Mesodermal cell (in vitro differentiated cells): ENCODE data around the gene MKS1.

Source experiments
- H3K27ac ChIP-seq: 2 replicates; pipeline ENCODE4 v1.7.0; 2013; ENCODE audit warnings: mild to moderate bottlenecking, low read depth, low read length, moderate library complexity; ENCODE audit not compliant: severe bottlenecking
- H3K36me3 ChIP-seq: 2 replicates; pipeline ENCODE4 v1.7.1; 2013; ENCODE audit warnings: mild to moderate bottlenecking, low read length, moderate library complexity; ENCODE audit not compliant: control insufficient read depth, insufficient read depth
- H3K4me1 ChIP-seq: one replicate; pipeline ENCODE4 v1.7.1; 2013; ENCODE audit warnings: mild to moderate bottlenecking, low read length; ENCODE audit not compliant: insufficient read depth, control insufficient read depth, poor library complexity, severe bottlenecking
- H3K4me3 ChIP-seq: 2 replicates; pipeline ENCODE4 v1.7.0; 2013; ENCODE audit warnings: low read length, control low read depth, mild to moderate bottlenecking; ENCODE audit not compliant: insufficient read depth, poor library complexity, severe bottlenecking; ENCODE audit errors: extremely low read depth
- H3K9me3 ChIP-seq: 2 replicates; pipeline ENCODE4 v1.7.1; 2013; ENCODE audit warnings: mild to moderate bottlenecking, low read length, moderate library complexity; ENCODE audit not compliant: control insufficient read depth
- WGBS, 2 experiments: methylation state at CpG; one replicate each; pipeline ENCODE4 v1.1.5; 2013; ENCODE audit warnings: missing lambda C conversion rate in 2 of 2; ENCODE audit not compliant: insufficient coverage in 2 of 2; 5-methylcytosine and 5-hydroxymethylcytosine counted together

Gene MKS1

GRCh38 chr17:58242171-58242784 lies 23.2 kb upstream of the MKS1 start:
- Histone ChIP-seq H3K4me3 (no peak overlapping the region), H3K4me1 (peaks cover 9% of the 10 kb centered on the region), H3K9me3 (no peaks in the 10 kb centered on the region), H3K36me3 (no peaks in the 10 kb centered on the region), H3K27ac (no peak overlapping the region)
- WGBS, 2 experiments, result 36 to 42% methylated on average over 2 to 4 of the region's 4 CpGs

DNA sequence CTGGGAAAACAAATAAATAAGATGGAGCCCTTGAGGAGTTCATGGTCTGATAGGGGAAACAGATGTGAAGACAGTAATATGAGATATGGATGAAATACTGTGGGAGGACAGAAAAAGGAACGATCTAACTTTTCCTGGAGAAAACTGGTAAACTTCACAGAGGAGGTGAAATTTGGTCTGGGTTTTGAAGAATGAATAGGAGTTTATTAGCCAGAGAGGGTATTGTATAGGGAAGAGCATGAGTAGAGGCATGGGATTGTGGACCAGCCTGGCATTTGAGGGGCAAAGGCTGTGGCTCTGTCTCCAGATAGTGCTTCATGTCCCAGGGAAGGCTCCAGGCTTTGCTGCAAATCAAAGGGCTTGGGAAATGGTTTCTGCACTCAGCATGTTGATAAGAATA lies 20.9 kb upstream of the MKS1 start:
- H3K27ac ChIP-seq, result no peak overlapping the region
- H3K4me1 ChIP-seq, result no peaks in the 10 kb centered on the region
- WGBS, 2 experiments, result 90 to 91% methylated on average over 1 of the region's 1 CpG
- no peaks in the 10 kb centered on the region for H3K9me3 ChIP-seq
- H3K36me3 ChIP-seq, result no peaks in the 10 kb centered on the region
- no peak overlapping the region for H3K4me3 ChIP-seq

DNA sequence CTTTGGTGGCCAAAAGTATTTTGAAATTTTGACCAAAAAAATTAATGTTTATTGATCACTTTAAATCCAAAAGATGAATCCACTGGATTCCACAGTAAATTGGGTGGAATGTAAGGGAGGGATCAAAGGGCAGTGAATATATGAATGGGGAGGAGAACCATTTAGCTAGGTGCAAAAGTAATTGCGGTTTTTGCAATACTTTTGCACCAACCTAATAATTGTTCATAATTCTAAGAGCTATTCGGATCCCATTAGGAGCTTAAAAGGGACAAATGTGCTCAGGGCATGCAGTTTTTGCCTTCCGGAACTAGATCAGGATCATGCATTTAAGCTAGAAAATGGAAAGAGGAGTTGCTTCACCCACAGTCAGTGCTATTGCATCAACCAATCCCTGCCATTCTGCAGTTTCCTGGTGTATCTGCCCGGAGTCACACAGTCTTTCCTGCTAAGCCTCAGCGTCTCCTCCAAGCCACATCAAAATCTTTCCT lies 19.1 kb upstream of the MKS1 start, which contains the start of gene LPO:
Gene LPO, plus strand, starts transcription at position 438 of the 488 bp plus-strand sequence. CDS start 4,396 bp downstream, outside the sequence.
- Histone ChIP-seq H3K9me3 (no peaks in the 10 kb centered on the region), H3K36me3 (no peaks in the 10 kb centered on the region), H3K4me3 (no peak within 1 kb of the TSS), H3K27ac (no peak within 1 kb of the TSS), H3K4me1 (no peaks in the 10 kb centered on the region)
- WGBS, 2 experiments, result 89 to 90% methylated on average over 3 to 4 of the region's 5 CpGs

DNA sequence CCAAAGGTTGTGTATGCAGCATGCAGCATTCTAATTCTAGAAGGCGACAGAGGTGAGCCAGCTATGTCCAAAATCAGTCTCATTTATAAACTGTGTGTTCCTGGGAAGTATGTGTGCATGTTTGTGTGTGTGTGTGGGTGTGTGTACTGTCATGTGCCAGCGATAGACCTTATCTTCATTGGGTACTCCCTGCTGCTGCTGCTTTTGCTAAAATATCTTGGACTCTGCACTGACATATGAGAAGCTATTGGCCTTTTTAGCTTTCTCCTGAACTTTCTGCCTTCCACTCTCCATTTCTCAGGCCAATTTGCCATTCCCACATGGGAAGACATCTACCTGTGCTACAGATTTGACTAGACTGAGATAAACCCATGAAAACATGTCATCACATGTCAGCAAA lies 17.3 kb upstream of the MKS1 start:
- WGBS, 2 experiments, result 60 to 100% methylated on average over 1 to 2 of the region's 2 CpGs

DNA sequence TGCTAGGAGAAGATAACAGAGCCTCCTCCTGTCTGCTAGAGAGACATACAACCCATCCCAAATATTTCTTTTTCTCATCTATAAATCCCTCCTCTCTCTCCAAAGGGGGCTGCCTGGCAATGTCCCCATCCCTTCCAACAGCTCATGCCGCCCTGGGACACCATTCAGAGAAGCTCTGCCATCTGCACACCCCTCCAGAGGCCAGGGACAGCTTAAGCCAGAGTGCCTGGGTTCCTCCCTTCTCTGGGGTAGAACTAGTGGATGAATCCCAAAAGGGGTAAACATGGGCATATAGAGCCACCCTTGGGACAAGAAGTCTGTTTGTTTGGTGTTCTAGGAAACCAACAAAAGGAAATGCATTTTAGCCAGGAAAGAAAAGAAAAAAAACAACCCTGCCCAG lies 16.8 kb upstream of the MKS1 start:
- Histone ChIP-seq H3K4me3 (no peak overlapping the region), H3K36me3 (no peaks in the 10 kb centered on the region)
- no CpG with 5 or more reads among the region's 1 CpG for WGBS, 2 experiments

More for the DNA sequence above, 17.3 kb upstream of the MKS1 start:
- Histone ChIP-seq H3K4me1 (peaks cover 3% of the 10 kb centered on the region), H3K9me3 (no peaks in the 10 kb centered on the region), H3K4me3 (no peak overlapping the region), H3K36me3 (no peaks in the 10 kb centered on the region), H3K27ac (no peak overlapping the region)

DNA sequence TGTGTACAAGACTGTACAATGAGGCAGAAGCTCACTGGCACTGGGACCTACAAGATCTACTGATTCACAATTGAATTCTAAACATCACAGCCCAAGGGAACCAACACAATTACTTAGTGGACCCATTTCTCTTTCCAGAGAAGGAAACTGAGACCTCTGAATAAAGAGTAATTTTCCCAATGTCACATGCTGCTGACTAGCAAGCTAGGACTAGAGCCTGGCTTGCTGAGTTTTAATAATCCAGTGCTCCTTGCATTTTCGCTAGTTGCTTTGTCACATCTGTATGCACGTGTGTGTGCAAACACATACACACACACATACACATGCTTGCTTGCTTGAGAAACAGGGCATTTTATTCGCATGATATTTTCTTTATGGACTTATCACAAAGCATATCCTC lies 15.5 kb upstream of the MKS1 start:
- Histone ChIP-seq H3K4me3 (no peak overlapping the region), H3K4me1 (peaks cover 3% of the 10 kb centered on the region), H3K27ac (no peak overlapping the region), H3K9me3 (no peaks in the 10 kb centered on the region), H3K36me3 (no peaks in the 10 kb centered on the region)
- WGBS, 2 experiments, result 84 to 100% methylated on average over 2 to 3 of the region's 3 CpGs

More for the DNA sequence above, 16.8 kb upstream of the MKS1 start:
- H3K4me1 ChIP-seq, result peaks cover 3% of the 10 kb centered on the region
- H3K27ac ChIP-seq, result no peak overlapping the region
- H3K9me3 ChIP-seq, result no peaks in the 10 kb centered on the region

DNA sequence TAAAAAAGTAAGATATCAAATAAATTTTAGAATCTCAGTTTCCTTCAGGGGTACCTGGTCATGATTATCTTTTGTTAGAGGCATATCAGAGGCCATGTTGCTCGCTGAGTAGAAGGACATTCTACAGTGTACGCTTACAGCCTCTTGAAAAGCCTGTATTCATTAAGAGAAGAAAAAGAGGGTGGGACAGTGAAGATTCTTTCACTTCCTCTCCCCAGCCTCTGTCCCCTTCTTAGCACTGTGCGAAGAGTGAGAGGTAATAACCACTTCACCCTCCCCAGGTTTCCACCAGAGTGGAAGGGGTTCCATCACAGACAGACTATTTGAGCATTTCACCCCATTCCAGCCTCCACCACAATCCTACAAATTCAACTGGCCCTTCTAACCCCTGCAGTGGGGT lies 14.5 kb upstream of the MKS1 start:
- H3K36me3 ChIP-seq, result no peaks in the 10 kb centered on the region
- H3K9me3 ChIP-seq, result no peaks in the 10 kb centered on the region
- no peak overlapping the region for H3K27ac ChIP-seq
- no peak overlapping the region for H3K4me3 ChIP-seq
- WGBS, 2 experiments, result 89 to 100% methylated on average over 2 to 3 of the region's 3 CpGs
- H3K4me1 ChIP-seq, result peaks cover 8% of the 10 kb centered on the region

DNA sequence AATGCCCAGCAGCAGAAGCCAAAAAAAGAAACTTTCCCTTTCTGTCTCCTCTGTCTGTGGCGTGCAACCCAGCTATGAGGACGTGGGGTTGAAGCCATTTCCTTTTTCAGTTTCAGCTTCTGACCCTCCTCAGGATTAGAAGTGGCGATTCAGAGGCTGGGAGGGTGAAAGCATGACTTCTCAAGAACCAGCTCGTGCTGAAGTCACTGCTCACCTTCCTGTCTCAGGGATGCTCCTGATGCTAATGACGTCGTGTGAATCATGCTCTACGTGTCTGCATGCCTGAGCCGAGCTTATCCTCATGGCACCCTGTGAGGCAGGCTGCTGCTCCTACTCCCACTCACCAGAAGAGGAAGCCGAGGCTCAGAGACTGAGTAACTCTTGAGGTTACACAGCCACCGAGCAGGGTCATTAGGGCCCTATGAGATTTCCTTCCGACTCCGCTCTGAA lies 13.7 kb upstream of the MKS1 start:
- Histone ChIP-seq H3K4me1 (peaks cover 8% of the 10 kb centered on the region), H3K27ac (no peak overlapping the region), H3K9me3 (no peaks in the 10 kb centered on the region), H3K36me3 (no peaks in the 10 kb centered on the region), H3K4me3 (no peak overlapping the region)
- 65 to 68% methylated on average over 11 to 12 of the region's 12 CpGs for WGBS, 2 experiments

GRCh38 chr17:58231641-58232040 lies 12.6 kb upstream of the MKS1 start:
- no peak overlapping the region for H3K27ac ChIP-seq
- H3K4me1 ChIP-seq, result peaks cover 8% of the 10 kb centered on the region
- H3K36me3 ChIP-seq, result no peaks in the 10 kb centered on the region
- WGBS, 2 experiments, result 81 to 90% methylated on average over 2 of the region's 2 CpGs
- H3K4me3 ChIP-seq, result no peak overlapping the region
- H3K9me3 ChIP-seq, result no peaks in the 10 kb centered on the region

DNA sequence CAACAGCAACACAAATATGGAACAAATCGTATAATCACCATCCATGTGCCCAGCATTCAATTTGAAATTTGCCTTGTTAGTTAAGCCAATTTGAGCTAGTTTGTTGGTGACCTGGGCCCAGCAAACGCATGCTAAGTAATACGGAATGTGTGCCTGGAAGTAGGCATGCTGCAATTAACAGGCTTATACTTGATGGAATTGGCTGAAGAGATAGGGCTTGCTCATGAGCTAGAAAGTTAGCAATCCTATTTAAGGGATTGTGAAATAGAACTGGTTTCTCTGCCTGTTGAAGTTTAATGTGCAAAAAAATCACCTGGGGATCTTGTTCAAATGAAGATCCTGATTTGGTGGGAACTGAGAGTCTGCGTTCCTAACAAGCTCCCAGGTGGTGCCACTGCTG lies 10.8 kb upstream of the MKS1 start:
- WGBS, 2 experiments, result 100% methylated on average over 3 of the region's 4 CpGs
- no peaks in the 10 kb centered on the region for H3K9me3 ChIP-seq
- peaks cover 10% of the 10 kb centered on the region for H3K4me1 ChIP-seq
- no peaks in the 10 kb centered on the region for H3K36me3 ChIP-seq
- no peak overlapping the region for H3K27ac ChIP-seq
- no peak overlapping the region for H3K4me3 ChIP-seq

- WGBS, 2 experiments, result 67% methylated on average over 1 of the region's 1 CpG; no CpG with 5 or more reads in 1 of the 2 experiments
- Histone ChIP-seq H3K9me3 (no peaks in the 10 kb centered on the region), H3K4me1 (peaks cover 15% of the 10 kb centered on the region), H3K36me3 (no peaks in the 10 kb centered on the region), H3K4me3 (no peak overlapping the region), H3K27ac (no peak overlapping the region)
These were observed 10.3 kb upstream of the MKS1 start for GRCh38 chr17:58229384-58229783.
